ENCODE results near the gene MTHFR.
"Not testable (repeated sequence)": the region's sequence is repeated elsewhere in the genome, so short reads cannot be mapped to it uniquely, and the experiment has no call there.

The MTHFR gene

GRCh38 chr1:11833497-11833896, 27.7 kb upstream of the MTHFR start:
- no peak for DNase-seq (ENCODE audit: low spot score)

DNA sequence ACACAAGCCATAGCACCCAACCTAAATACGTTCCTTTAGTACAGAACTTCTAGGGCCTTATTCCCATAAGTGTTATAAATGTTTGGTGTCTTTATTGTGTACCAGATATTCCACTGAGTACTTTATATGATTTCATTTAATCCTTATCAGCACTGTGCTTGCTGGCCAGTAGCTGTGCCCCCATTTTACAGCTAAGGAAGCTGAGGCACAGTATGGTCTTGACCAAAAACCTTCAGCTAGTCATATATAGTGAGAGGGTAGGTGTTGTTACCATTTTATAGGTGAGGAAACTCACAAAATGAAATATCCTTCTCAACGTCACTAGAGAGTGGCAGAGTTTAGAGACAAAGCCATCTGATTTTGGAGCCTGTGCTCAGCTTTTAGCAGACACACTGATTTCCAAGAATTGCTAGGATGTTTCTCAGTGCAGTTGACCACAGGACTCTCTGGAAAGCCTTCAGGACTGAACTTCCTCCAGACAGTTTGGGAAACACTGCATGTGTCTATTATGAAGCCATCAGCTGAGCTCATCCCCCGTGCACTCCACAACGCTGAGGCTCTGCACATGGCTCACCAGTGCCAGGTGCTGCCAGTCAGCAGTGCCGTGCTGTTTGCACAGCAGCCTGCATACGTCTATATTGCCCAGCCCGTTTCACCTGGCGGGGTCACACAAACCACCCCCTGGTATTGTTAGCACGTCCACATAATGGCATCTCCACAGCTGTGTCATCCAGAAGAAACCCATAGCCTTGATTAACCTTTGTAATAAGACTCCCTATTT, 26.4 kb upstream of the MTHFR start:
- no peak for DNase-seq (ENCODE audit: low spot score)

GRCh38 chr1:11828511-11828910, 22.7 kb upstream of the MTHFR start:
- DNase-seq (ENCODE audit: low spot score): no peak

DNA sequence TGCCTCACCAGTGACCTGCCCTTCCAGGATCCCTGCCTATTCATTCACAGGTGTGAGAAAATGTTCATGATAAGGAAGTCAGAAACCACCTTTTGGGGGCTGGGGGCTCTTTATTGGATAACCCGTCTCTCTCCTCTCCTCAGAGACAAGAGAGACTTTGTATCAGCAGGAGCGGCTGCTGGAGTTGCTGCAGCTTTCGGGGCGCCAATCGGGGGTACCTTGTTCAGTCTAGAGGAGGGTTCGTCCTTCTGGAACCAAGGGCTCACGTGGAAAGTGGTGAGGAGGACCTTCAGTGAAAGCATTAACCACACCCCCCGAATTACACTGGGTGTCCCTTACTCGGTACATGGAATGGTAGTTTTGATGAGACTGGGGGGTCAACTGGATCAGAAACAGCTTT, 21.2 kb upstream of the MTHFR start:
- DNase-seq (ENCODE audit: low spot score): no peak

GRCh38 chr1:11825131-11825530, 19.4 kb upstream of the MTHFR start:
- no peak for DNase-seq (ENCODE audit: low spot score)

DNA sequence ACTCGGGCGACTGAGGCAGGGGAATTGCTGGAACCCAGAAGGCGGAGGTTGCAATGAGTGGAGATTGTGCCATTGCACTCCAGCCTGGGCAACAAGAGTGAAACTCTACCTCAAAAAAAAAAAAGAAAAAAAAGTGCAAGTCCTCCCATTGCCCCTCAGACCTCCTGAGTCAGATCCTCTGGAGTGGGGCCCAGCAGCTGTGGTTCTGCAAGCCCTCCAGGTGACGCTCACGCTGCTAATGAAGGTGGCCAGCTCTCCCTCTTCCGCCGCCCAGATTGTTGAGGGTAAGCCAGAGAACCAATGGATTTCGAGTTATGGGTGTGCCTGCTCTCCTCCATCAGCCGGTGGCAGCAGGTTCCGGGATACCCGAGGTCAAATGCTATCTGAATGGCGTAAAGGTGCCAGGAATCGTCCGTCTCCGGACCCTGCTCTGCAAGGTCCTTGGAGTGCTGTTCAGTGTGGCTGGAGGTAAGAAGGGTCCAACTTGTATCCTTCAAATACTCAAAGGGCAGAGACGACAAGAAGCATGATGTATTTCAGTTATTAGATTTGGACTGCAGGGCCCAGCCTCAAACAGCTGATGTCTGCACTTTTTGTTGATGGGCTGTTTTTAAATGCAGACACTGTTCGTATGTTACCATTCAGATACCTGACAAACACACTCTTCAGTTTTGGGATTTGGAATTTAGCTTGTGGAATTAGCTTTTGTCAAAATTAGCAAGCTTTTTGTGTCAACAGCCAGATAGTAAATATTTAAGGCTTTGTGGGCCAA, 17.8 kb upstream of the MTHFR start:
- DNase-seq (ENCODE audit: low spot score): no peak

GRCh38 chr1:11822091-11822490, 16.3 kb upstream of the MTHFR start:
- DNase-seq (ENCODE audit: low spot score): no peak

DNA sequence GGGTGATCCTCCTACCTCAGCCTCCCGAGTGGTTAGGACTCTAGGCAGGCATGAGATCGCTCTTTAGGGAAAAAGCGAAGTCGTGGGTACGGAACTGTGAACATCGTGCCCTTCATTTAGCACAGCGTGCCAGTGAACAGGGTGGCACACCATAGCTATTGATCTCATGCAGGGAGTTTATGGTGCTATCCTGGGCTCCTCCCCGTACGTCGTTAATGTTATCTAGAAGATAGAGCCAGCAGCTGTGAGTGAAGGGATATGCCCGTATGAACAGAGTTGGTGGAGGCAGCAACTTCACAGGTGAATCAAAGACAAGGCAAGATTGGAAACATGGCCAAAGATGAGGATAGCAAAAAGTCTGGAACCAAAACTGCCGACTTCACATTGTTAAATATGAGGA, 11.4 kb upstream of the MTHFR start:
- DNase-seq (ENCODE audit: low spot score): no peak

DNA sequence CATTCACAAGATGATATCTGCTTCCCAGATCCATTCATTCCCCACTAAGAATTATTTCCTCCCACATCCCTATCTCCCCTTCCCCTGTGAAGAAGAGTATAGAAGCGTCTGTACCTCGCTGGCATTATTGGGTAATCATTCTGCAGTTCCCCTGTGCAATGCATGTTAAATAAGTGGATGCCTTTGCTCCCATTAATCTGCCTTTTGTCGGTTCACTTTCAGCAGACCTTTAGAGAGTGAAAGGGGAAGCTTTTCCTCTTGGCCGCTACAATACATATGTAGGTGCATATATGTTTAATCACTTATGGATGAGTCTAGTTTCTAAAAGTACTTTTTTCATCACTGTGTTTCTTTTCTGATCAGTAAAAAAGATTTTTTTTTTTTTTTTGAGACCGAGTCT, 7.3 kb upstream of the MTHFR start:
- DNase-seq (ENCODE audit: low spot score): no peak

DNA sequence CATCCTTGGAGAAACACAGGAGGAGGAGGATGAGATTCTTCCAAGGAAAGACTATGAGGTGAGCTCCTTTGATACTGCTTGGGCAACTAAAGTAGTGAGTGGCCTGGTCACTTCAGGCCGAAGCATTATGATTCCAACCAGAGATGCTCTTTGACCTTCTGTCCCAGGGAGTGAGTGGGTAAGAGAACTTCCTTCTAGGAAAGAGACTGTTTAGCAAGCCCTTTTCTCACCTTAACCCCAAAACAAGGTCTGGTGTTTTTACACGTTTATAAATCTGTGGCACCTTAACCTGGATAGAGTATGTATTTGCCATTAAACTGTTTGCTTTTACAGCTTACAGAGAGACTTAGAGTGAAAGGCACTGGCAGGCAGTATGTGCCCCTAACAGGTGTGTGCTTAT, 1.4 kb upstream of the MTHFR start:
- no peak for DNase-seq (ENCODE audit: low spot score)

DNA sequence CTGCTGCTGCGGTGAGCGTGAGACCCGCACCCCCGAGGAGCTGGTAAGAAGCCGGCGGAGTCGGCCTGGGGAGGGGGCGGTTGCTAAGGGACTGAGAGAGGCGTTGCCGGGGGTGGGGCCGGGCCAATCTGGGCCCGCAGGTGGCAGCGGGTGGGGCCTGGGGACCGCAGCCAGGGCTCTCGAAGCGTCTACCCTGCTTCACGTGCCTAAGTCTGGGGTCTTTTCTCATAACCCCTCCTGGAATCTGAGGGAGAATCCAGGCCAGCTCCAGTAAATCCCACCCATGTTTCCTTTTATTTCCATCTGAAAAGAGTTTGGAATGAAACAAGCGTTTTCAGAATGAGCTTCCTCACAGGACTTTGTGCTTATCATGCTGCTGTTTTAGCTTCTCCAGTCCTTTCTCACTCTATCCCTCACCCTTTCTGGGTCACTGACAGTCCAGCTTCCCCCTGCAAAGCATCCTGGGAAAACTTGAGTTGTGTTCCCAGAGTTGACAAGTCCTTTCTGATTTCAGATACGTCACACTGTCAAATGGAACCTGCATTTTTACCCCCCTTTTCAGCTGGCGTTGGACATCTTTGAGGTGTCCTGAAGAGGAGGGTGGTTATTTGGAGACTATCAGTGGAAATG, 658 bp upstream of the MTHFR start:
- DNase-seq (ENCODE audit: low spot score): peak; percentile 41

GRCh38 chr1:11804666-11805421, 920 bp downstream of the MTHFR start:
- DNase-seq (ENCODE audit: low spot score): no peak

- DNase-seq (ENCODE audit: low spot score): not testable (repeated sequence)
Observed at GRCh38 chr1:11803924-11804665, 1.7 kb downstream of the MTHFR start.

DNA sequence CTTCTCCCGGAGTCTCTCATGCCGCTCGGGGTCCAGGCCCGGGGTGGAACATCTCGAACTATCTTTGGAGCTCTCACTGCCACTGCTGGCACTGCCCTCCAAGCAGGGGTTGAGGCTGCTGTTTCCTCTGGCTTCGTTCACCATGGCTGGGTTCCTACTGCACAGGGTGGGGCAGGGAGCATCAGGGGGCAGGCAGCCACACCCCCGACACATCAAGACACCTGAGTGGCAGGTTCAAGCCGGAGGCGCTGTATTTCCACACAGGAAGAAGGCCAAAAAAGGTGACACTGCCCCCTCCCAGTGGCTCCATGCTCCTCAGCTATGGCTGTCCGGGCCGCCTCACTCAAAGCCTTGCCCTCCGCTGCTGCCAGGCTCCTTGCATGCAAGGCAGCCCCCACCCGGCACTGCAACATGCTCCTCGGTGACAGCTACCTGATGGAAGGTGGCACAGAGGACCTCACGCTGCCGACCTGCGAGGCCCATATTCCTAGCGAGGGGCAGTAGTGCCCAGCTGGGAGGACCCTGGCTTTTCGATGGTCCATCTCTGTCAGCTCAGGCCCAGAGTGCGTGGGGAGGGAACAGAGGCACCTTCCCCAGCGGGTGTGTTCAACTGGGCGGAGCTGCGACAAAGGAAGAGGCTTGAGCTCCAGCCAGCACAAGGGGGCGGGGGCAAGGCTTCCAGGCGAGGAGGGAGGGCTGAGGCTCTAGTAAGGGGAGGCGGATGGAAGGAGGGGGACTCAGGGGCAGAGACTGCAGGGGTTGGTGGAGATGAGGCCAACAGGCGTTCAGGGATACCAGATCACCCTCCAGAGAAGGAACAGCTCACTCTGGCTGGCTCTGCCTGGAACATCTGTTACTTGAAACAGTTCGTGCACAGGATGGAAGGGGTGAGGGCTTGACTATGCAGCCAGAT, 2.5 kb downstream of the MTHFR start:
- peak; percentile 91 for DNase-seq (ENCODE audit: low spot score)

GRCh38 chr1:11802616-11802972, 3.2 kb downstream of the MTHFR start:
- peak; percentile 19 for DNase-seq (ENCODE audit: low spot score)

DNA sequence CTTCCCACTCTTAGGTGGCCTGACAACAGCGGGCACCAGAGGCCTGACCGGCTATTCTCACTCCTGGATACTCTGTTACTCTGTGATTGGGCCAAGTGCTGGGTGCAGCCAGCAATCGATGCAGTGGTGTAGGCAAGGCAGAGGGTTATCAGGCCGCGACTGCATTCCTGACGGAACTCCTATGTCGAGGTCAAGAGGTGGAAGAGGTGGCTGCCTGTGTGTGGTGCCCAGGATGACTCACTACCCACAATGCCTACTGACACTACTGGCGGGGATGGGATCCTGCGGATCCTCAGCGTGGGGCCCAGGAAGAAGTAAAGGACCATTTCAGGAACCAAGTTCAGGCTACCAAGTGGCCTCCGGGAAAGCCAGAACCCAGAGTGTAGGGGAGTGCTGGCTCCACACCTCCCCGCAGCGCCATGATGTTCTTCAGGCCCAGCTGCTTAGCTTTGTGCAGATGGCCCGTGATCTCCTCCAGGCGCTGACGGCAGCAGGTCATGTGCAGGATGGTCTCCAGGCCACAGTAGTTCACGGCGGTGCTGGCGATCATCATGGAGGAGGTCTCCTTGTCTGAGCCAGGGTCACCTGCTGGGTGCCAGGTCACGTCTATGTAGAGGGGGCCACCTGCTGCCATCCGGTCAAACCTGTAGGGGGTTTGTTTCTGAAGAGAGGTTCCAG, 4.9 kb downstream of the MTHFR start:
- no peak for DNase-seq (ENCODE audit: low spot score)

- DNase-seq (ENCODE audit: low spot score): no peak
Observed at GRCh38 chr1:11800391-11800755, 5.4 kb downstream of the MTHFR start.

DNA sequence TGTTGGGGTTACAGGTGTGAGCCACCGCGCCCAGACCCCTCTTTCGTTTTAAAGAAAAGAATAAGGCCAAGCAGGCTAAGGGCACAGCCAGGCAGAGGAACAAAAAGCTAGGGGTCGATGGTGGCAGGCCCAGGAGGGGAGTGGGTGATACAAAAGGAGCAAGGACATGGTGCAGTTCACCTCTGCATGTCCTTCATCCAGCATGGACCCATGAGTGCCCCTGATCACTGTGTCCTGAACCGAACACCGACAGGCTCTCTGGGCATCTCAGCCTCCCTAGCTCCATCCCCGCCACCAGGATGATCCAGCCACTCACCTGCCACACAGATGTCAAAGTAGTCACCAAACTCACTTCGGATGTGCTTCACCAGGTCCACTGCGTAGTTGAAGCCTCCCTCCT, 5.9 kb downstream of the MTHFR start:
- DNase-seq (ENCODE audit: low spot score): no peak

GRCh38 chr1:11799099-11799498, 6.7 kb downstream of the MTHFR start:
- DNase-seq (ENCODE audit: low spot score): no peak

Measured in AG08395 (cell line).